ENCODE data around the gene PSMD1.

- TF ChIP-seq, protein P1, sequence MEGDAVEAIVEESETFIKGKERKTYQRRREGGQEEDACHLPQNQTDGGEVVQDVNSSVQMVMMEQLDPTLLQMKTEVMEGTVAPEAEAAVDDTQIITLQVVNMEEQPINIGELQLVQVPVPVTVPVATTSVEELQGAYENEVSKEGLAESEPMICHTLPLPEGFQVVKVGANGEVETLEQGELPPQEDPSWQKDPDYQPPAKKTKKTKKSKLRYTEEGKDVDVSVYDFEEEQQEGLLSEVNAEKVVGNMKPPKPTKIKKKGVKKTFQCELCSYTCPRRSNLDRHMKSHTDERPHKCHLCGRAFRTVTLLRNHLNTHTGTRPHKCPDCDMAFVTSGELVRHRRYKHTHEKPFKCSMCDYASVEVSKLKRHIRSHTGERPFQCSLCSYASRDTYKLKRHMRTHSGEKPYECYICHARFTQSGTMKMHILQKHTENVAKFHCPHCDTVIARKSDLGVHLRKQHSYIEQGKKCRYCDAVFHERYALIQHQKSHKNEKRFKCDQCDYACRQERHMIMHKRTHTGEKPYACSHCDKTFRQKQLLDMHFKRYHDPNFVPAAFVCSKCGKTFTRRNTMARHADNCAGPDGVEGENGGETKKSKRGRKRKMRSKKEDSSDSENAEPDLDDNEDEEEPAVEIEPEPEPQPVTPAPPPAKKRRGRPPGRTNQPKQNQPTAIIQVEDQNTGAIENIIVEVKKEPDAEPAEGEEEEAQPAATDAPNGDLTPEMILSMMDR (IDR thresholded peaks at IDR 0.05; ENCODE audit: low read depth, low read length), result no peak
- no peak for TF ChIP-seq POLR2A (IDR thresholded peaks at IDR 0.05; ENCODE audit: extremely low read depth, insufficient read length)
Observed at GRCh38 chr2:231161252-231161839, 104.7 kb downstream of the PSMD1 start.

Measured in NB4 (cell line).